Neural cell (in vitro differentiated cells): ENCODE results near the gene ANKRD65. TPM values are rescaled to one million over a fixed set of nuclear protein-coding genes. Genes with fewer than 3 reads are reported as not detected.
"Not testable (repeated sequence)": the region's sequence is repeated elsewhere in the genome, so short reads cannot be mapped to it uniquely, and the experiment has no call there.

ENCODE experiments used
- H2AFZ ChIP-seq: fragments of 200-600, 300-800 bp; sonication (generic), shearing (Covaris generic); 2 replicates; pipeline ENCODE4 v1.6.0; 2014; ENCODE audit warnings: low read depth, mild to moderate bottlenecking, antibody characterized with exemption, low read length, moderate library complexity
- H3F3A ChIP-seq: fragments of 200-600 bp; shearing (Covaris generic); 2 replicates; pipeline ENCODE4 v1.6.1; 2016; ENCODE audit warnings: mild to moderate bottlenecking, moderate library complexity, mixed read lengths, antibody characterized with exemption, low read length; ENCODE audit not compliant: insufficient read depth, poor library complexity, severe bottlenecking
- H3K27ac ChIP-seq: fragments of 200-600, 300-800 bp; sonication (generic), shearing (Covaris generic); 2 replicates; pipeline ENCODE4 v1.5.1; 2014; ENCODE audit warnings: mild to moderate bottlenecking, low read length, moderate library complexity
- H3K27me3 ChIP-seq: fragments of 300-800, 200-600 bp; sonication (generic), shearing (Covaris generic); 2 replicates; pipeline ENCODE4 v1.6.0; 2014; ENCODE audit warnings: mild to moderate bottlenecking, low read depth, low read length, moderate library complexity; ENCODE audit not compliant: insufficient read depth
- H3K36me3 ChIP-seq: fragments of 300-800, 200-600 bp; sonication (generic), shearing (Covaris generic); 2 replicates; pipeline ENCODE4 v1.5.1; 2014; ENCODE audit warnings: mild to moderate bottlenecking, antibody characterized with exemption, low read length, moderate library complexity; ENCODE audit not compliant: insufficient read depth
- H3K4me2 ChIP-seq: fragments of 300-800, 200-600 bp; sonication (generic), shearing (Covaris generic); 2 replicates; pipeline ENCODE4 v1.6.0; 2014; ENCODE audit warnings: mild to moderate bottlenecking, low read length
- H3K4me3 ChIP-seq: fragments of 300-800, 200-600 bp; sonication (generic), shearing (Covaris generic); 2 replicates; pipeline ENCODE4 v1.5.1; 2014; ENCODE audit warnings: mild to moderate bottlenecking, low read length, moderate library complexity
- H3K79me2 ChIP-seq: fragments of 200-600 bp; shearing (Covaris generic); replicated peaks from 2 replicates; pipeline ENCODE4 v1.6.0; 2014; ENCODE audit warnings: mild to moderate bottlenecking, low read length, moderate library complexity; ENCODE audit not compliant: insufficient read depth
- H3K9ac ChIP-seq: fragments of 300-800, 200-600 bp; sonication (generic), shearing (Covaris generic); 2 replicates; pipeline ENCODE4 v1.6.1; 2016; ENCODE audit warnings: mild to moderate bottlenecking, low read length, mixed read lengths
- H3K9me2 ChIP-seq: fragments of 200-600 bp; shearing (Covaris generic); 2 replicates; pipeline ENCODE4 v1.6.1; 2016; ENCODE audit warnings: mild to moderate bottlenecking, low read length, mixed read lengths; ENCODE audit not compliant: insufficient read depth
- H3K9me3 ChIP-seq: fragments of 200-600, 300-800 bp; sonication (generic), shearing (Covaris generic); 2 replicates; pipeline ENCODE4 v1.6.1; 2016; ENCODE audit warnings: mild to moderate bottlenecking, mixed run types, low read length, moderate library complexity, mixed read lengths
- H4K20me1 ChIP-seq: fragments of 200-600 bp; shearing (Covaris generic); 2 replicates; pipeline ENCODE4 v1.6.1; 2016; ENCODE audit warnings: mild to moderate bottlenecking, mixed run types; ENCODE audit not compliant: insufficient read depth
- EP300 ChIP-seq: fragments of 450-650 bp; conservative IDR thresholded peaks from 2 replicates; pipeline ENCODE4 v1.6.1; 2014; ENCODE audit warnings: antibody characterized with exemption, mild to moderate bottlenecking, moderate library complexity; ENCODE audit not compliant: poor library complexity, severe bottlenecking
- EZH2 ChIP-seq: fragments of 200-600, 300-800 bp; shearing (Covaris generic), sonication (generic); IDR thresholded peaks from 2 replicates; pipeline ENCODE4 v1.6.1; 2014; ENCODE audit warnings: antibody characterized with exemption, low read length, borderline replicate concordance, mild to moderate bottlenecking; ENCODE audit not compliant: insufficient read depth, poor library complexity, severe bottlenecking
- MXI1 ChIP-seq: fragments of 450-650 bp; conservative IDR thresholded peaks from 2 replicates; pipeline ENCODE4 v1.6.1; 2014; ENCODE audit warnings: antibody characterized with exemption, mild to moderate bottlenecking; ENCODE audit not compliant: poor library complexity, severe bottlenecking
- POLR2AphosphoS5 ChIP-seq: IDR thresholded peaks from 2 replicates; pipeline ENCODE4 v1.6.1; 2012
- RAD21 ChIP-seq: fragments of 450-650 bp; conservative IDR thresholded peaks from 2 replicates; pipeline ENCODE4 v1.6.1; 2014; ENCODE audit warnings: antibody characterized with exemption, mild to moderate bottlenecking, moderate library complexity
- SMC3 ChIP-seq: fragments of 450-650 bp; conservative IDR thresholded peaks from 2 replicates; pipeline ENCODE4 v1.6.1; 2014; ENCODE audit warnings: antibody characterized with exemption, mild to moderate bottlenecking, moderate library complexity; ENCODE audit not compliant: poor library complexity
- TAF1 ChIP-seq: IDR thresholded peaks from 2 replicates; pipeline ENCODE4 v1.6.1; 2012; ENCODE audit warnings: low read depth
- polyA plus RNA-seq: library from polyadenylated mRNA; depleted of rRNA; stranded (reverse); fragments of >200 nt; gene quantifications from 2 replicates; pipeline ENCODE4 v1.2.3, GENCODE V29; 2014
- TF ChIP-seq, protein P1 (sequence below): fragments of 450-650 bp; IDR thresholded peaks from 2 replicates; pipeline ENCODE4 v1.5.1; 2014; ENCODE audit warnings: antibody characterized with exemption, mild to moderate bottlenecking, moderate library complexity; ENCODE audit not compliant: poor library complexity, severe bottlenecking
- TF ChIP-seq, protein P2 (sequence below): IDR thresholded peaks from 2 replicates; pipeline ENCODE4 v1.6.1; 2012; ENCODE audit warnings: borderline replicate concordance

ANKRD65 gene
- polyA plus RNA-seq, 1 donor from 2014 or later: not detected

DNA sequence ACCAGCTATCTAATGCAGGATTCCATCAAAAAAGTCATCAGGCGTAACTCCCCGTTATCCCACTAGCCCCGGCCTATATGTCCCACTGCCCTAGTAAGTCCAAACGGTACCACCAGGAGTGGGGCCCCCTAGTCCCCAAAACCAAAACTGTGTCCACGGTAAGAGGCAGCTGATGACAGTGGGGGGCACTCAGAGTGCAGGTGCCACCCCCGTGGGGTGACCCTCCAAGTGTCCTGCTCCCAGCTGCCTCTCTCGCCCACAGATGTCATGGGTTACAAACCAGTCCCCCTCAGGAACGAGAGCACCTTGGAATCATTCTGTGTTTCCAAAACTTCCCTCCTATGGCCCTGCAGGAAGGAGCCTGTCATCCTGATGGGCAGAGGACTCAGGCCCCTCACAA lies 35.1 kb downstream of the ANKRD65 start:
- Histone ChIP-seq H3F3A (no peaks in the 10 kb centered on the region), H3K27me3 (no peaks in the 10 kb centered on the region), H3K36me3 (no peaks in the 10 kb centered on the region), H3K9me3 (no peaks in the 10 kb centered on the region), H3K9ac (no peak overlapping the region), H2AFZ (no peak overlapping the region), H3K79me2 (no peaks in the 10 kb centered on the region), H3K27ac (no peak overlapping the region), H3K4me2 (no peak overlapping the region), H3K9me2 (no peaks in the 10 kb centered on the region), H3K4me3 (no peak overlapping the region), H4K20me1 (no peaks in the 10 kb centered on the region)
- no peak for TF ChIP-seq POLR2AphosphoS5
- TF ChIP-seq EP300: no peak
- TF ChIP-seq SMC3: no peak
- TF ChIP-seq, protein P1, sequence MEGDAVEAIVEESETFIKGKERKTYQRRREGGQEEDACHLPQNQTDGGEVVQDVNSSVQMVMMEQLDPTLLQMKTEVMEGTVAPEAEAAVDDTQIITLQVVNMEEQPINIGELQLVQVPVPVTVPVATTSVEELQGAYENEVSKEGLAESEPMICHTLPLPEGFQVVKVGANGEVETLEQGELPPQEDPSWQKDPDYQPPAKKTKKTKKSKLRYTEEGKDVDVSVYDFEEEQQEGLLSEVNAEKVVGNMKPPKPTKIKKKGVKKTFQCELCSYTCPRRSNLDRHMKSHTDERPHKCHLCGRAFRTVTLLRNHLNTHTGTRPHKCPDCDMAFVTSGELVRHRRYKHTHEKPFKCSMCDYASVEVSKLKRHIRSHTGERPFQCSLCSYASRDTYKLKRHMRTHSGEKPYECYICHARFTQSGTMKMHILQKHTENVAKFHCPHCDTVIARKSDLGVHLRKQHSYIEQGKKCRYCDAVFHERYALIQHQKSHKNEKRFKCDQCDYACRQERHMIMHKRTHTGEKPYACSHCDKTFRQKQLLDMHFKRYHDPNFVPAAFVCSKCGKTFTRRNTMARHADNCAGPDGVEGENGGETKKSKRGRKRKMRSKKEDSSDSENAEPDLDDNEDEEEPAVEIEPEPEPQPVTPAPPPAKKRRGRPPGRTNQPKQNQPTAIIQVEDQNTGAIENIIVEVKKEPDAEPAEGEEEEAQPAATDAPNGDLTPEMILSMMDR: no peak
- TF ChIP-seq, protein P2, sequence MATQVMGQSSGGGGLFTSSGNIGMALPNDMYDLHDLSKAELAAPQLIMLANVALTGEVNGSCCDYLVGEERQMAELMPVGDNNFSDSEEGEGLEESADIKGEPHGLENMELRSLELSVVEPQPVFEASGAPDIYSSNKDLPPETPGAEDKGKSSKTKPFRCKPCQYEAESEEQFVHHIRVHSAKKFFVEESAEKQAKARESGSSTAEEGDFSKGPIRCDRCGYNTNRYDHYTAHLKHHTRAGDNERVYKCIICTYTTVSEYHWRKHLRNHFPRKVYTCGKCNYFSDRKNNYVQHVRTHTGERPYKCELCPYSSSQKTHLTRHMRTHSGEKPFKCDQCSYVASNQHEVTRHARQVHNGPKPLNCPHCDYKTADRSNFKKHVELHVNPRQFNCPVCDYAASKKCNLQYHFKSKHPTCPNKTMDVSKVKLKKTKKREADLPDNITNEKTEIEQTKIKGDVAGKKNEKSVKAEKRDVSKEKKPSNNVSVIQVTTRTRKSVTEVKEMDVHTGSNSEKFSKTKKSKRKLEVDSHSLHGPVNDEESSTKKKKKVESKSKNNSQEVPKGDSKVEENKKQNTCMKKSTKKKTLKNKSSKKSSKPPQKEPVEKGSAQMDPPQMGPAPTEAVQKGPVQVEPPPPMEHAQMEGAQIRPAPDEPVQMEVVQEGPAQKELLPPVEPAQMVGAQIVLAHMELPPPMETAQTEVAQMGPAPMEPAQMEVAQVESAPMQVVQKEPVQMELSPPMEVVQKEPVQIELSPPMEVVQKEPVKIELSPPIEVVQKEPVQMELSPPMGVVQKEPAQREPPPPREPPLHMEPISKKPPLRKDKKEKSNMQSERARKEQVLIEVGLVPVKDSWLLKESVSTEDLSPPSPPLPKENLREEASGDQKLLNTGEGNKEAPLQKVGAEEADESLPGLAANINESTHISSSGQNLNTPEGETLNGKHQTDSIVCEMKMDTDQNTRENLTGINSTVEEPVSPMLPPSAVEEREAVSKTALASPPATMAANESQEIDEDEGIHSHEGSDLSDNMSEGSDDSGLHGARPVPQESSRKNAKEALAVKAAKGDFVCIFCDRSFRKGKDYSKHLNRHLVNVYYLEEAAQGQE: no peak
- no peak for TF ChIP-seq MXI1
- no peak for TF ChIP-seq TAF1
- no peak for TF ChIP-seq EZH2
- no peak for TF ChIP-seq RAD21

DNA sequence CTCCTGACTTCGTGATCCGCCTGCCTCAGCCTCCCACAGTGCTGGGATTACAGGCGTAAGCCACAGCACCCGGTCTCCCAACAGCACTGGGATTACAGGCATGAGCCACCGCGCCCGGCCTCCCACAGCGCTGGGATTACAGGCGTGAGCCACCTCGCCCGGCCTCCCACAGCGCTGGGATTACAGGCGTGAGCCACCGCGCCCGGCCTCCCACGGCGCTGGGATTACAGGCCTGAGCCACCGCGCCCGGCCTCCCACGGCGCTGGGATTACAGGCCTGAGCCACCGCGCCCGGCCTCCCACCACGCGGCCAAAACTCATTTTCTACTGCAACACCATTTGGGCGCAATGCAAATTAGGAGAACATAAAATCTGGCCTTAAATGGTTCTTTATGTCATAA lies 35.7 kb downstream of the ANKRD65 start:
- H3K4me2 ChIP-seq, H3K27me3 ChIP-seq, H3K4me3 ChIP-seq, H3K27ac ChIP-seq, H3K9ac ChIP-seq, H4K20me1 ChIP-seq, H3K36me3 ChIP-seq, H3K9me2 ChIP-seq, H3K9me3 ChIP-seq, H2AFZ ChIP-seq, H3K79me2 ChIP-seq, H3F3A ChIP-seq: not testable (repeated sequence)

DNA sequence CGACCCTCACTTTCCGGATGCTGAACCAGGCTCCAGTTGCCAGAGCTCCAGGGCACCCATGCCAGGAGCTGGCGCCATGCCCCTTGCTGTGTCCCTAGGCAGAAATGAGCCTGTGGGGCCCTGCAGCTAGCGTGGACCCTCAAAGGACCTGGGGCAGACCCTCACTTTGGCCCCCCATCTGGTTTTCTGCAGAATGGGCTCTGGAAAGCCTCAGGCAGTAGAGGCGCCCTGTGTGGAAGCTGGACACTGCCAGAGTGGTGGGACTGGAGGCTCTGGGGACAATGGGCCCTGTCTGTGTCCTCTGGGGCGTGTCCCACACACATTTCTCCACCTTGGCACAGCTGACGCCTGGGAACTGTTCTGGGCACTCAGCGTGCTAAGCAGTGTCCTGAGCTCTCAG lies 39.8 kb downstream of the ANKRD65 start:
- no peaks in the 10 kb centered on the region for H3K9me3 ChIP-seq

More for the DNA sequence above, 39.8 kb downstream of the ANKRD65 start:
- H3K27ac ChIP-seq: no peak overlapping the region
- no peaks in the 10 kb centered on the region for H3F3A ChIP-seq
- no peak overlapping the region for H3K4me2 ChIP-seq
- TF ChIP-seq POLR2AphosphoS5 (no peak), EP300 (no peak), TAF1 (no peak)
- no peak overlapping the region for H3K9ac ChIP-seq
- no peaks in the 10 kb centered on the region for H3K27me3 ChIP-seq
- no peaks in the 10 kb centered on the region for H3K79me2 ChIP-seq
- no peak overlapping the region for H2AFZ ChIP-seq
- H3K4me3 ChIP-seq: no peak overlapping the region
- no peaks in the 10 kb centered on the region for H4K20me1 ChIP-seq
- H3K9me2 ChIP-seq: no peaks in the 10 kb centered on the region
- no peaks in the 10 kb centered on the region for H3K36me3 ChIP-seq
